ENCODE data around the gene MRPS12.
"Not testable (repeated sequence)": the region's sequence is repeated elsewhere in the genome, so short reads cannot be mapped to it uniquely, and the experiment has no call there.

The MRPS12 gene

DNA sequence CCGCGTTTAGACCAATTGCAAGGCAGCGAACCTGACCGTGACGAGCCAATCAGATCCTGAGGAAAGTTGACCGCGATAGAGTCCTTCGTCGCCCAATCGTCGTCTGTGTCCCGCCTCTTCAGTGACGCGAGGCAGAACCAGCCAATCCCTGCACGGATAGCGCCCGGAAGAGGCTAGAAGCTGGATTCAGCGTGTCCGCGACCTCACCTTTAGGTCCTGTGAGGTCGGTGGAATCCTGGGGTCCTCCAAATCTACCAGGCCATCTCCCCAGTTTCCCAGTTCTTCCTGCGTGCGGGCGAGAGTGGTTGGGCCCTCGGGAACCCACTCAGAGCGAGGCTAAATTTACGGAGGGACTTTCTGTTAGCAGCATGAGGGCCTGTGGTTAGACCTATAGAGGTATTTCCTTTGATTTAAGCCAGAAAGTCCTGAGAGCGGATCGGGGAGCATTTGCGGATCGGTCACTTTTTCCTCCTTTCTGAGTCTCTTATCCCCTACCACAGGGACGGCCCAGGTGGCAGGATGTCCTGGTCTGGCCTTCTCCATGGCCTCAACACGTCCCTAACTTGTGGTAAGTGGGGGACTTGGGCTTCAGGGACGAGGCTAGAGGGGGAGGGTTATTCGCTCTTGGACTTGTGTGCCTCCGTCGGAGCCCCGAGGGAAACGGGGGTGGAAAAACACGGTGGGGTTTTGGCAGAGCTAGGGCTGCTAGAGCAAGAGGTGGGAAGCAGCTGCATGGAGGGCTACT is at the start of gene MRPS12:
Gene MRPS12 (plus strand): TSS at position 169 of the 745 bp plus-strand sequence. CDS start 351 bp downstream, at position 520.
- DNase-seq: peak; percentile 95

DNA sequence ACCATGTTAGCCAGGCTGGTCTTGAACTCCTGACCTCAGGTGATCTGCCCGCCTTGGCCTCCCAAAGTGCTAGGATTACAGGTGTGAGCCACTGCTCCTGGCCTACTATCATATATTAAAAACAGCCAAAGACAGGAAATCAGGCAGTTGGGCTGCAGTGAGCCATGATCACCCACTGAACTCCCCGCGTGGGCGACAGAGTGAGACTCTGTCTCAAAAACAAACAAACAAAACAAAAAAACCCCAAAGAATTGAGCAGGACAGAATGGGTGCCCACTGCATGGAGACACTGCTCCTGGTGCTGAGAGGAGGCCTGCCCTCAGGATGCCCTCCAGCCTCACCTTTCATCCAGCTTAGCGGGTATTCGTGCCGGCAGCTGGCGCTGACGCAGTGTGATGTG is 47.5 kb upstream of the MRPS12 start:
- no peak for DNase-seq

DNA sequence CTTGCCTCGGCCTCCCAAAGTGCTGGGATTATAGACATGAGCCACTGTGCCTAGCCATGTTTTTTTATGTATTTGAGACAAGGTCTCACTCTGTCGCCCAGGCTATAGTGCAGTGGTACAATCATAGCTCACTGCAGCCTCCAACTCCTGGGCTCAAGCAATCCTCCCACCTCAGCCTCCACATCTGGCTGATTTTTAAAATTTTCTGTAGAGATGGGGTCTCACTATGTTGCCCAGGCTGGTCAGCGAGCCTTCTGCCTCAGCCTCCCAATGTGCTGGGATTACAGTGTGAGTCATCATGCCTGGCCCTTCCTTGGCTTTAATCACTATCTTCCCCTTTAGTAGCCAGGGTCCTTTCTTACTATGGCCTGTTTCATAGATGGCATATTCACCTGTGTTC is 46.1 kb upstream of the MRPS12 start:
- not testable (repeated sequence) for DNase-seq

DNA sequence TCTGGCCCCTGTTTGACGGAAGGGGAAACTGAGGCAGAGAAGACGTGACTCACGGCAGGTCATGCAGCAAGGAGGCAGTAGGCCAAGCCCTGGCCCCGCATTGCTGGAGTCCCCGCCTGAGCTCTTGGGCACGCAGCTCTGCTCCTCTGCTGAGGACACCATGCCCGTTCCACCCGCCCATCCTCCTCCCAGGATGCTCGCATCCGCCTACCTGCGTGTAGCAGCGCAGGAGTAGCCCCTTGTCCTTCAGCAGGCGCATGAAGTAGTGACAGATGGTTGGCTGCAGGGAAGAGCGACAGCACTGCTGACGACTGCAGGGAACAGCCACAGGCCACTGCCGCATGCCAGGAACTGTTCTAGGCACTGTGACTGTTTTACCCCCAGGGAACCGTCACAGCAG is 41.9 kb upstream of the MRPS12 start:
- no peak for DNase-seq

DNA sequence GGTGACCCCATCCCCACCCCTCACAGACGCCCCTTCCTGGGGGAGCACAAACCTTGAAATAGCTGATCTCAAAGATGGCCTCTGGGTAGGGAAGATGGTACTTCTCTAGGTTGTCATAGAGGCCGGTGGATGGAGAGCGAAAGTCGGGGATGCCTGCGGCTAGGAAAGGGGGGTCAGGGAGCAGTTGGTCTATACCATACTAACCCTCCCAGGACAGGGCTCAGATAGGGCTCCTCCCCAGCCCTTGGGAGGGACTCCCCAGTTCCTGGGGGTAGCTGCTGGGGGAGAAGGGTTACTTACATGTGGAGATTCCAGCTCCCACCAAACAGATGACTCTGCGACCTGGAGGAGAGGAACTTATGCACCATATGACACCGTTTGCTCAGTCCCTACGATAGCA is 40.9 kb upstream of the MRPS12 start:
- no peak for DNase-seq

DNA sequence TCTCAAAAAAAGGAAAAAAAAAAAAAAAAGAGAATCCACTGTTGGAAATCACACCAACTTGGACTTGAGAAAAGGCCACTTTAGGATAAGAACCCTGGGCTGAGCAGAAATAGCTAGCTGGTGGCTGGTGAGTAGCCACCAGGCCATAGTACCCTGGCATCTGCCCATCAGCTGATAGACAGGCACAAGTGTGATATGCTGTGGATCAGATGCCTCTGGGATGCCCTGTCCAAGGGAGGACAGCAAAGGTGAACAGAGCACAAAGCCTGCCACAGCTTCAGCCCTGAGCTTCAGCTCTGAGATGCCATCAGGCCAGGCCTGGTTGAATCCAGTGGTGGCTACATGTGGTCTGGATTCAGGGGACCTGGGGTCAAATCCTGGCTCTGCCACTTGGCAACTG is 40.1 kb upstream of the MRPS12 start:
- DNase-seq: no peak

DNA sequence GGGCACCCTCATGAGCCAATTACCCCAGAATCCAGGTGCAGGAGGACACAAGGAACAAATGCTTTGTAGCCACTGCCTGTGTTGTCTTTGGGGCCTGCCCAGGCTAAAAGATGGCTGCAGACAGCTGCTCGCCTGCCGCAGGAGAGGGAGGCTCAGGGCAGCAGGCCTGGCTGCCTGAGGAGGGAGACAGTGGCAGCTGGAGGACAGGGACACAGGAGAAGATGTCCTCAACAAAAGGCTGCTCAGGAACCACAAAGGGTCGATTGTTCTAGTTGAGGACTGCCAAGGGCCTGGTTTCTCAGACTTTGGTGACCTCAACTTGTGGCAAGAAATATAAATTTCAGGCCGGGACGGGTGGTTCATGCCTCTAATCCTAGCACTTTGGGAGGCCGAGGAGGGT is 39.0 kb upstream of the MRPS12 start:
- DNase-seq: no peak

DNA sequence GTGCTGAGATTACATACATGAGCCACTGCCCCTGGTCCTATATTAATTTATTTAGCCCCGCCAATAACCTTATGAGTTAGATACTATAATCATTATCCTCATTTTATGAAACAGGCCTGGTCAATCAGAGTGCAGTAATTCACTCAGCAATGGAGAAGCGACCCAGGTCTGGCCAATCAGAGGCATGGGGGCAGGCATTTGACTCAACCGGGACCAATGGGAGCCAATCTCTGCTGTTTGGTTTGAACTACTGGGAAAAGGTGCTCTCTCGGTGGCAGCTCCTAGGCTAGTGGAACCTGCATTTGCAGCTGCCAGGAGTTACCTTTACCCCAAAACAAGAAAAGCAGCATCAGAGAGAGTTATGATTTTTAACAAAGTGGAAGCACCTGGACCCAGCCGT is 37.9 kb upstream of the MRPS12 start:
- no peak for DNase-seq

DNA sequence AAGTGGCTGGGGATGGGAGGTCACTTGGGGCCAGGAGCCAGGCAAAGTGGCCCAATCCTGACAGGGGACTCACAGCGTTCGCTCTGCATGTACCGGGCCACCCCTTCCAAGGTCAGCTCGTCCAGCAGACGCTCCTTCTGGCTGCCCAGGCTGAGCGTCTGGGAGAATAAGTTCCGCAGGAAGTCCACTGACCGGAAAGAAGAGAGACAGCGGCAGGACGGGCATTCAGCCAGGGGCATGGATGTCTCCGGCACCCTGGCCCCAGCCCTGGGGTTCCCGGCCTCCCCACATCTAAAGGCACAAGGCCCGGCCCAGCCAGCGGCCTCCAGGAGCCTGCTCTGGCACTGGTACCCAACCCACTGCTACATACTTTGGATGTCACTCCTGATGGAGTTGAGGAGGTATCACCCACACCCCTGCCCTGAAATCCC is 37.4 kb upstream of the MRPS12 start:
- no peak for DNase-seq

DNA sequence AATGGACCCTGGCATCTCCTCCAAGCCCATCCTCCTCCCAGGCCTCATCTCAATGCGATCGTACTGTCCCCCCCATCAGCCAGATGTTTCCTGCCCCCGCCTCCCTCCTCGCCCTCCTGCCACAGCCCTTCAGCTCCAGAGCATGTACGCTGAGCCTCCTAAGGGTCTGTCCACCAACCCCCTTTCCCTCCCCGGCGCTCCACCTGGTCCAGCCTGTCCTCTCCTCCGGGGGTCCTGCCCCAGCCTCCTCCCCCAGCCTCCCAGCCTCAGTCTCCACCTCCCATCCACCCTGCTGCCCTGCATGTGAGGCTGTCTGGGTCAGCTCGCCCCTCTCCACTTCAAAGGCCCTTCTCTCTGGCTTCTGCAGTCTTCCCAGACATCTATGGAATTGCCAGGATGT is 35.8 kb upstream of the MRPS12 start:
- no peak for DNase-seq

DNA sequence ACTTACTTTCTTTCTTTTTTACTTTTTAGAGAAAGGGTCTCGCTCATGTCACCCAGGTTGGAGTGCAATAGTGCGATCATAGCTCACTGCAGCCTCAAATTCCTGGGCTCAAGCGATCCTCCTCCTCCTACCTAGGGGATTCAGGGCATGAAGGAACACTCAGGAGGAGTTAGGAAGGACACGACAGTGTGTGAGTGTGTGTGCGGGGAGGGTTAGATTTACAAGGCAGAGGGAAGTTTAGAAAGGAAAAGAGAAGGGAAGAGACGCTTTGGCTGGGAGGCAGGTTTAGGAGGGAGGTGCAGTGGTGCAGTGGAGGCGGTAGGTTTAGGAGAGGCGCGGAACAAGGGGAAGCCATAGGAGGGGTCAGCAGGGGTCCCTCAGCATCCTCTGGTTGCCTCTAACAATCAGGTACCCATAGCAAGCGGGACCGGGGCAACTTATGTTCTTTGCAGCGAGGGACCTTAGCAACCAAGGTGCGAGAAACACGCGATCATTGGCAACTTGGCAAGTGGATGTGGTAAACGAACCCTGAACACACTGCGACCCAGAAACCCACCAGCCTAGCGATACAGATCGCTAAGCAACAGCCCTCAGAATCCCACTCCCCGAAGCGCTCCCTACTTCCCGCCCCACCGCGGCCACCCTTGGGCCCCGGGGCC is 31.8 kb upstream of the MRPS12 start:
- DNase-seq: no peak

DNA sequence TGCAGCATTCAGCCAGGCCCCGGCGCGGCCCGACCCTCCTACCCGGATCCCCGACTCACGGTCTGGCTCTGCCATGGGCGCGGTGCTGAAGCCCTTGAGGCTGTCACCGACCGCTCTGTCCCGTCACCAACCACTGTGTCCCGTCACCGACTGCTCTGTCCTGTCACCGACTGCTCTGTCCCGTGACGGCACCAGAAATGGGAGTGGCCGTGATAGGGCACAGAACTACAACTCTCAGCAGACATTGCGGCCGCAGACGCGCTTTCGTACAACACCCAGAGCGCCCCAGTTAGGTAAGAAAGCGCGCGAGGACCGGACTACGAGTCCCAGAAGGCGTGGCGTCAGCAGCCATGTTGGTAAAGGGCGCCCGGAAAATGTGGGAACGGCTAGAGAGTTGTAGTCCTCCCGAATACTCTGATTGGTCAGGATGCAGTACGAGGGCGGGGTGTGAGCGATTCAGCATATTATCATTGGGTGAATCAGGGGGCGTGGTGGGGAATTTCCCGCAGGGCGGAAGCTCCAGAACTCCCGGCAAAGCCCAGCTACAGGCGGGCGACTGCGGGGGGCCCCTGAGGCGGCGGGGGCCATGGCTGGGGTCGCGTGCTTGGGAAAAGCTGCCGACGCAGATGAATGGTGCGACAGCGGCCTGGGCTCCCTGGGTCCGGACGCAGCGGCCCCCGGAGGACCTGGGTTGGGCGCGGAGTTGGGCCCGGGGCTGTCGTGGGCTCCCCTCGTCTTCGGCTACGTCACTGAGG is 31.1 kb upstream of the MRPS12 start, which contains the start of the genes NFKBIB and SIRT2:
Gene NFKBIB (plus strand): TSS at position 523 of the 755 bp plus-strand sequence. CDS start 64 bp downstream, at position 587.
Gene SIRT2 (minus strand): TSS at position 172 of the 755 bp plus-strand sequence. CDS start 97 bp downstream, at position 75.
- peak; percentile 97 for DNase-seq

DNA sequence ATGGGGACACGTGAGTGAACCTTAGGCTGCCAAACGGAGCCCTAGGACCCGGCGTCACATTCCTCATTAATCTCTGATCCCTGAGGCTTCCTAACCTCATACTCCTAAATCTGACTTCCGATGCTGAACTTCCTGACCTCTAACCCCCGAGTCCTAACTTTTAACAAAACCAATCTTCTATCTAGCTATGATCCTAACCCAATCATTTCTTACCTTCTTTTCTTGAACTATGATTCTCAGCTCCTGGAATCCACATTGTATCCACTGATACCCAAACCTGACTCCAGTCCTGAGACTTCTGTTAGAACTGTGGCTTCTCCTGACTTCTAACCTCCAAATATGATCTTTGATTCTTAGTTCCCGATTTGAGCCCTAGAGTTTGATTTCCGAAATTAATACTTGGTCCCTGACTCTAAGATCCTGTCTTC is 30.5 kb upstream of the MRPS12 start:
- peak; percentile 34 for DNase-seq

DNA sequence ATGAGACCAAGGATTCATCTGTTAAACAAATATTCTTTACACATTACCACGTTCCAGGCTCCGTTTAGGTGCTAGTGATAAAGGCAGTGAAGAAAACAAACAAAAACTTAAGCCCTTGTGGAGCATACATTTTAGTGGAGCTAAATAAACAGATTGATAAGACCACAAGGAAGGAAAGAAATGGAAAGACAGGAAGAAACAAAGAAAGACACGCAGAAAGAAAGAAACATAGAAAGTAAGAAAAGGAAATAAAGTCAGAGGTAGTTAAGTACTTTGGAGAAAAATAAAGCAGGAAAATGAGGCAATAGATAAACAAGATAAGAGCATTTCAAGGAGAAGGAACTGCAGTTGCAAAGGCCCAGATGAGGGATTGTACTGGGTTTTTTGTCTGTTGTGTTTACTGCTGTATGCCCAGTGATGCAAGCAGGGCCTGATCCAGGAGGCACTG is 30.0 kb upstream of the MRPS12 start:
- no peak for DNase-seq

DNA sequence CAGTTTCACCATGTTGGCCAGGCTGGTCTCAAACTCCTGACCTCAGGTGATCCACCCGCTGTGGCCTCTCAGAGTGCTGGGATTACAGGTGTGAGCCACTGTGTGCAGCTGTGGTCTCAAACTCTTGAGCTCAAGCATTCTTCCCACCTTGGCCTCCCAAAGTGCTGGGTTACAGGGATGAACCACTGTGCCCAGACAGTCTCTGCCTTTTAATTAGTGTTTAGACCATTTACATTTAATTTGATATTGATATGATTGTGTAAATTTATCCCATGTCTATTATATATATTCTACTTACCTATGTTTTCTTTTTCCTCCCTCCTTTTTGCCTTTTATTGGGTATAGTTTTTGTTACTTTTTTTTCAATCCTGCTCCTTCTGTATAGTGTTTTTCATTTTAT is 29.1 kb upstream of the MRPS12 start:
- no peak for DNase-seq

DNA sequence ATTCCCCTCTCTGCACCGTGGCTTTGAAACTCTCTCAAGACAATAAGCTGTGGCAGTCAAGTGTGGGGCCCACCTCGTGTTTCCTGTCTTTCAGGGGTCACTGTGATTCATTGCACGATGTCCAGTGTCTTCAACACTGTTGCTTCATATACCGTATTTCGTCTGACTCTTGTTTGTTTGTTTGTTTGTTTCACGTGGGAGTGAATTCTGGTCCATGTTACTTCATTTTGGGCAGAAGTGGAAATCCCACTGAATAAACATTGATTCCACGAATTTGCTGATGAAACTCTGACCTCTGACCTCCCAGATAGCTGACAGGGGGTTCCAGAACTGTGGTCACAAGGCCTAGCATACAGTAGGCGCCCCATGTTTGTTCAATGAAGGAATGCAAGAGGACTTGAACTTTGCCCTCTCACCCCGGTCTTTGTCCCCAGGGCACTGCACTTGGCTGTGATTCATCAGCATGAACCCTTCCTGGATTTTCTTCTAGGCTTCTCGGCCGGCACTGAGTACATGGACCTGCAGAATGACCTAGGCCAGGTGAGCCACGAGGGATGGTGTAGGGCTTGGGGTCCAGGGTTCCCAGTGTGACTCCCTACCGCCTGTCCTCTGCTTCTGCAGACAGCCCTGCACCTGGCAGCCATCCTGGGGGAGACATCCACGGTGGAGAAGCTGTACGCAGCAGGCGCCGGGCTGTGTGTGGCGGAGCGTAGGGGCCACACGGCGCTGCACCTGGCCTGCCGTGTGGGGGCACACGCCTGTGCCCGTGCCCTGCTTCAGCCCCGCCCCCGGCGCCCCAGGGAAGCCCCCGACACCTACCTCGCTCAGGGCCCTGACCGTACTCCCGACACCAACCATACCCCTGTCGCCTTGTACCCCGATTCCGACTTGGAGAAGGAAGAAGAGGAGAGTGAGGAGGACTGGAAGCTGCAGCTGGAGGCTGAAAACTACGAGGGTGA is 25.9 kb upstream of the MRPS12 start:
- DNase-seq: no peak

DNA sequence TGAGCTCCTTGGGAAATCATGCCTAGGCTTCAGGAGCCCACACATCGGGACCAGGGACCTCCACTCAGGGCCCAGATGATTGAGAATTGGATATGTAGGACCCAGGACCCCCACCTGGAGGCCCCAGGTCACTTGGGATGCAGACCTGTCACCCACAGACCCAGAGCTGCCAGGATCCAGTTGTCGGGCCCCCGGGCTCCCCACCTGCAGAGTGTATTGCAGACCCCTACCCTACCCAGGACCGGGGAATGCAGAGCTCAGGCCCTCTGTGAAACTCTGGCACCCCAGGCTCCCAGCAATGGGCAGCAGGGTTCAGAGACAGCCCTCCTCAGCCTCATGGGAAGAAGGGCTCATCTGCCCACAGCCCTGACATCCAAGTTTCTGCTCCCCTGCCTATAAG is 25.1 kb upstream of the MRPS12 start:
- no peak for DNase-seq

DNA sequence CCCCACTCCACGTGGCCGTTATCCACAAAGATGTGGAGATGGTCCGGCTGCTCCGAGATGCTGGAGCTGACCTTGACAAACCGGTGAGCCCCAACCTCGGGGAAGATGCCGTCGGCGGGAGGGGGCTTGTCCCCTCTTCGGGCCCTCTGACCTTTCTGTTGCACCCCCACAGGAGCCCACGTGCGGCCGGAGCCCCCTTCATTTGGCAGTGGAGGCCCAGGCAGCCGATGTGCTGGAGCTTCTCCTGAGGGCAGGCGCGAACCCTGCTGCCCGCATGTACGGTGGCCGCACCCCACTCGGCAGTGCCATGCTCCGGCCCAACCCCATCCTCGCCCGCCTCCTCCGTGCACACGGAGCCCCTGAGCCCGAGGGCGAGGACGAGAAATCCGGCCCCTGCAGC is 23.5 kb upstream of the MRPS12 start:
- DNase-seq: no peak

DNA sequence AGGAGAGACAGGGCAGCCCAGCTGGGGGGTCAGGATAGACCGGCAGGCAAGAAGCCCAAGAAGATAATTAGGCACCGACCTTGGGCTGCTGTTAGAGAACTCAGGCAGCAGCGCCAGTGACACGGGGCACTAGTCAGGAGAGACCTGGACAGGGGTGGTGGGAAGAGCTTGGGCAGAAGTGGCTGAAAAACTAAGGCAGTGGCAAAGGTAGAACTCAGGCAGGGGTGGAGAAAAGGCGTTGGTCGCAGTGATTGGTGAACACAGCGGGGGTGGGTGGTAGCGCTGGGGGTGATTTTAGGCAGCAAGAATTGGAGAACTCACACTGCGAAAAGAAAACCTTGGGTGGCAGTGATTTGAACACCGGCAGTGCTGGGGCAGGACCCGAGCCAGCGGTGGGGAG is 23.1 kb upstream of the MRPS12 start:
- no peak for DNase-seq

DNA sequence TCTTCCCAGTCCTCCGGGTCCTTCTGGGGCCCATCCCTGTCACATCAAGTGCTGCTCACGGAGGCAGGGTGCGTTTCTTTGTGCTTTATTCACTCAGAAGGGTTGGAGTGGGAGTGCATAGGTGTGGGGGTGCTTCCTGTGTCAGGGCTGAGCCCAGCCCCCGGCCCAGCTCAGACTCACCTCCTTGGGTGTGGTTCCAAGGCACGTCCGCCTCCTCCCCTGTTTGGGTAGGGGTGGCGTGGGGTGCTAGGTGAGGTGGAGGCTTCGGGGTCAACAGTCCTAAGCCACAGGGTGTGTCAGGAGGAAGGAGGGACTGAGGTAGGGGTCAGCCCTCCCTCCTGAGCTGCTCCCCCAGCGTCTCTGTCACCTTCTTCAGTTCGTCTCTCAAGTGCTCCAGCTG is 21.8 kb upstream of the MRPS12 start:
- no peak for DNase-seq

DNA sequence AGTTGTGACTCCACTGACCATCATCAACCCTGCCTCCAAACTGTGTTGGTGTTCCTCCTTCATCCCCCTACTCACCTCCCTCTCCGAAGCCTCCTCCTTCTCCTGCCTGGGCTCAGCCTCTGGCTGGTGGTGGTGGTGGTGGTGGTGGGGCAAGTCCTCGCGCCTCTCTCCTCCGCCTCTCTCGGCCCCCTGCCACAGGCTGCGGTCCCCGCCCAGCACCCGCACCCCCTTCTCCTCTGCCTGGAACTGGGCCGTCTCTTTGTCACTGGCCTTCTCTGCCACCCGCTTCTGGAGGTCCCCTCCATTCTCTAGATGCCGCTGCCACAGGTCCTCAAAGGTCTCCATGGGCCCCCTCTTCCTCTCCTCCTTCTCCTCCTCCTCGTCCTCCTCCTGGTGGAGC is 20.3 kb upstream of the MRPS12 start:
- DNase-seq: no peak

DNA sequence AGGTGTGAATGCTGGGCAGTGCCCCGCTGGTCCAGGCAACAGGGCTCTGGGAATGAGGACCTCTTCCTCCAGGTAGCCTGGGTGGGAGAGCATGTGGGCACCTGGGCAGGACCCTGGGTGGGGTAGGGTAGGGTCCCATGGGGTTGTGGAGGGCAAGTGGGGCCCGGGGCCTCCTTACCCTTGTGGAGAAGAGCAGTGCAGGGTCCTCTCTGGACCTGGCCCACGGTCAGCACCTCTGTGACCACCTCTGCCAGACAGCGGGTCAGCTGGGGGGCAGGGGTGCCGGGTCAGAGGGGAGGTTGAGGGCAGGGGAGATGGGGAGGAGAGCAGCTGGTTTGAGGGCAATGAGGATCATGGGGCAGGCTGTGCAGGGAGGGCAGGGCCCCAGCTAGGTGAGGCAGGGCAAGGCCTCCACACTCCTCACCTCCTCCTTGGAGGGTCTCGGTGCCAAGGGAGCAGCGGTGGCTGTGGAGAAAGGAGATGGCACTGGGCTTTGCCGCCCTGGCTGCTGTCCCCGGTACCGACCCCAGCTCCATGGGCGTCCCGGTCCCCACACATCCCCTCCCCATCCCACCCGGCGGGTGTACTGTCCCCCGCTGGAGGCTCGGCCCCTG is 19.2 kb upstream of the MRPS12 start:
- DNase-seq: no peak
